GM19455 (cell line): ENCODE results near the gene REG4.

Experiments used
- ATAC-seq: cut with Tn5 transposase; IDR thresholded peaks from one replicate; pipeline ENCODE4 v1.9.1; 2021; ENCODE audit not compliant: unreplicated experiment

REG4 gene

DNA sequence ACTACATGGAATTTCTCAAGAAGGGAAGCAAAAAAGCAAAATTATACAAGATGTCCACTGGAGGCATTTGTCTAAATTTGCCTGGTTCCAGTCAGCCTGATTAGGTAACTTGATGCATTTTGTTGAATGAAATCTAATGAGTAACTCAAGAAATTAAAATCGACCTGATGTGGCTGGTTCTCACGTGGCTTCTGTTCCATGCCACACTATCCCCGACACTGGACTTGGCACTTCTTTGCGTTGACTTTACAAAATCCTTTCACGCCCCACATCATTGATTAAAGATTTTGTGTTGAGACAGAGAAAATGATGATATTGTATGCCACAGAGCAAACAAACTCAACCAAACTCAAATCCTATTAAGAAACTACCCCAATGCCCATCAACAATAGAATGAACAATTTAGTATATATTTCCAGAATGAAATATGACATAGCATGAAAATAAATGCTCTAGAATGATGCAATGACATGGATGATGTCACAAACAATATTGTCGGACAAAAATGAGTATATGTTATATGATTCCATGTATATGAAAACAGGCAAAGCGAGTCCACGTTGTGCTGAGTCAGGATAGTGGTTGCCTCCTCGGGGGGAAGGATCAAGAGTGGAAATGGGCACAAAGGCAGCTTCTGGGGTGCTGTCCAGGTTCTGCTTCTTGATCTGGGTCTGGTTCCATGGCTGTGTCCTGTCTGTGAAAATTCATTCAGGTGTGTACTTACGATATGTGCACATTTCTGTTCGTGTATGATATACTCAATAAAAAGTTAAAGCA lies 29.6 kb downstream of the REG4 start:
- ATAC-seq: no peak

DNA sequence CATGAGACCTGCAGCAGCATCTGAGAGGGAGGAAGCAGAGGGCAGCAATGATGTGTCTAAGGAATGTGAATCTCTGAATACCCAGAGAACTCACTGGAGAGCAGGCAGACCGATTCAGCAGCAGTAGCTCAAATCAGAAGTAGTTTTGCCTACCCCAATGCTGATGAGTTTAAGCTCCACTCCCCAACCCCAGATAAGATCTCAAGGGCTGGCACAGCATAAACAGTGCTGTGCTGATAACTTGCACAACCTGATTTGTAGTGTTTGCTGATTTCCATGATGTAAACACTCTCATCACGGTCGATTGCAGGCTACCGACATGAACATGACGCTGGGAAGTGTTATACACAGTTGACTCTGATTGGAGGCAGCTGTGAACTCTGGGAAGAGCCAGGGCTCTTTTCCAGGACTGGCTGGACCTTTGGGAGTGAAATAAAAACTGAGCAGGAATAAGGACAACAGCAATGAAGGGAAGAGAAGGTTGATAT lies 31.3 kb downstream of the REG4 start:
- ATAC-seq: no peak

DNA sequence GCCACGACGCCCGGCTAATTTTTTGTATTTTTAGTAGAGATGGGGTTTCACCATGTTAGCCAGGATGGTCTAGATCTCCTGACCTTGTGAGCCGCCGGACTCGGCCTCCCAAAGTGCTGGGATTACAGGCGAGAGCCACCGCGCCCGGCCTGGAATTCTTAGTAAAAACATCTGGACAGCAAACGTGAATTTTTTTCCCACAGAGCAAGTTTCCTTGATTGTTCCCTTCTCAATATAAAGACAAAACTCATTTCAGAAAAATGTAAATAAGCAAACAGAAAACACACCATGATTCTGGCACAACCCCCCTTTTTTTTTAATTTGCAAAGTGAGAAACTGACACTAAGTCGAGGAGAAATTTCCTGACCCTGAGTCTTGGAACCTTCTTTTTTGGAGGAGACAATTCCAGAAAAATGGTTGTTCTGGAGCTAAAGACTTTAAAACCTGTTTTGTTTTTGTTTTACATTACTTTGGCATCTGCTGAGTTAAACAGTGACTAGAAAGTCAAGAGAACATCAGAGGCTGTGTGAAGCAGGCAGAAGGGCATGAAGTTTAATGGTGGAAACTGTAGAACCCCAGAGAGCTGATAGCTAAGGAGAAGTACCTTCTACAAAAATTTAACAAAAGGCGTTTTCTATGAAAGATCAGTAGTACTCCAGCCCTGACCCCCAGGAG lies 32.2 kb downstream of the REG4 start:
- no peak for ATAC-seq

DNA sequence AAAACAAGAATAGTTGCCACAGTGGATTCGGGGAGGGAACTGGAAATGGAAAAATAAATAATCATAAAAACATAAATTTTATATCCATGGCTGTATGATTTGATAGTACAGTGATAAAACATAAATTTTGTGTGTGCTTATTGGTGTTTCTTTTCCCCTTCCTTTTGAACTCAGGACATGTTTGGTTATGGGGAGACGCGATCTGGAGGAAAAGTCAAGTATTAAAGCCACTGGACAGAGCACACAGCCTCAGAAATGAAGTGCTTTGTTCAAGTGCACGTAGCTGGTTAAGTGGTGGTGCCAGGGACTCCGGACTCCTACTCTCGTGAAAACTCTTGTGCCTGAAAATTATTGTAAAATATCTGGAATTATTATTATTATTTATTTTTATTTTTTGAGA lies 32.9 kb downstream of the REG4 start:
- no peak for ATAC-seq

DNA sequence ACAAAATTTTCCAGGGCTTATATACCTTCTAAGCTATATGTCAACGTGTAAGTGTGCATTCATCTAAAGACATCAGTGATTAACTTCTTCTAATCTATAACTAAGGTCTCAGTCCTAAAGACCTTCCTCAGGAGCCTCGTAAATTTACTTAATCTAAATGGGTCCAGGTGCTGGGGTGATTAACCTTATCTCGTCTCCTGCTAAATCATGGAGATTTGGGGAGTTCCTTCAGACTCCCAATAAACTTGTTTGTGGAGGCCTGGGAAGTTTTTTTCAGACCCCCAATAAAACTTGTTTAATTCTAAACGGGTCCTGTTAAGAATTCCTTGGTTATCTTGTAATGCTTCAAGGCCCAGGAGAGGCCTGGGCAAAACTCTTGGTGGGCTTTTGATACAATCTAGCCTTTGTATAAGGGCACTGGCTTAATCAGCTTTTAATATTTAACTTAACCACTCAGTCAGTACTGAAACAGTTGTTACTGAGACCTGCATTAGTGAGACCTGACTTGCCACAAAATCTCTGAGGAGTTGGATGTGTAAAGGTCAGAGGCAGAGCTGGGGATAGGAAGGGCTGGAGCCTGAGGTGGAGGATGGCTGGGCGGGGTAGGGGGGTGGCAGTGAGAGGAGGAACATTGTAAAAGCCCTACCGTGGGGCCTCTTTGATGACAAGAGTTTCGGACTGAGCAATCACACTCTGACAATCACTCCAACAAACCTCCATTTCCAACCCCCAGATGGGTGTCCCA lies 36.3 kb downstream of the REG4 start:
- ATAC-seq: no peak

DNA sequence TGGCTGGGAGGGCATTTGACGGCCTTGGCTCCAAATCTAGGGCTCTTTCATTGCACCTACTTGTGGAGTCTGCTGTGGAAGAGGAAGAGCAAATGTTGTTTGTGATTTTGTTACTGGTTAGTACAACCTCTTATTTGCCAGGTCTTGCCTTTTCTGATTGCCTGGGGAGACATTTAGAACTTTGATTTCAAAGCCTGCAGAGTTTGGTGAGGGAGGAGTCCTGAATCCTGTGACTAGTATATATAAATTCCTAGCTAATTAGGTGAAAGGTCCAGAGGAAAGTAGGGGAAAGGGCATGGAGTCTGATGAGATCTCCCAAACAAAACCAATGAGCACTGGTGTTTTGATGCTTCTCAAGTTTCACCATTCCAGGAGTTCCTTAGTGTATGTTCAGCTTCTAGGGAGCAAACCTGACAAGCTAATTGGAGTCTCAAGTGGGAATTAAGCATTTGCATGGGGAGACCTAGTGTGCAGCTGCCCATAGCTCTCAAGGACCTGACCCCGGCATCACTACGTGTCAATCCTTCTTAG lies 37.5 kb downstream of the REG4 start:
- ATAC-seq: no peak

DNA sequence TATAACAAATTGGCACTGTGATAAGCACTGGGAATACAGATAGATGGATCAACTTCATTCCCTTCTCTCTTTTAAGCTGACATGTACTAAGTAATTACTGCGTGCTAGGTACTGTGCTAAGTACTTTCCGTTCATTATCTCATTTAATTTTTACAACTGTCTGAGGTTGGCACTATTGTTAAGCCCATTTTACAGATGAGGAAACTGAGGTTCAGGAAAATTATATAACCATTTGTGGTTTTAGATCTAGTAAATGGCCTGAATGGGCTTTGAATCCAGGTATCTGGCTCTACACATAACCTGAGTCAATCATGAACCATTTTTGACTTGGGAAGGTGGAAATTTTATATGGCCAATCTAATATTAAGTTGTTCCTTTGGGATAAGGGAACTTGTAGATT lies 39.0 kb downstream of the REG4 start:
- ATAC-seq: no peak

DNA sequence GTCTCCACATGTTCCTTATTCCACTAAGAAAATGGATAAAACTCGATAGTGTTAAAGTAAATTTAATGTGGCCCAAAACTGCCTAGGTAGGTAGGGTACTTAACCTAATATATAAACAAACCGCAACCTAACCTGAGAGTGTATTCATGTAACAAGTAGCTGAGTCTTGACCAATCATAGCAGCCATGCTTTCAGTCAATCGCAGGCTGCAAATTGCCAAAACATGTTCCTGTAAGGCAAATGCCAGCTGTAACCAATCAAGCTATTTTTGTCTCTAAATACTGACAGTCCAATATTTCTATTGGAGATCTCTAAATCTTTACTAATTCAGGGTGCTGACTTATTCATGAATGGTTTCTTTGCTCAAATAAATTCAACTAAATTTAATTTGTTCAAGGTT lies 39.5 kb downstream of the REG4 start:
- no peak for ATAC-seq

DNA sequence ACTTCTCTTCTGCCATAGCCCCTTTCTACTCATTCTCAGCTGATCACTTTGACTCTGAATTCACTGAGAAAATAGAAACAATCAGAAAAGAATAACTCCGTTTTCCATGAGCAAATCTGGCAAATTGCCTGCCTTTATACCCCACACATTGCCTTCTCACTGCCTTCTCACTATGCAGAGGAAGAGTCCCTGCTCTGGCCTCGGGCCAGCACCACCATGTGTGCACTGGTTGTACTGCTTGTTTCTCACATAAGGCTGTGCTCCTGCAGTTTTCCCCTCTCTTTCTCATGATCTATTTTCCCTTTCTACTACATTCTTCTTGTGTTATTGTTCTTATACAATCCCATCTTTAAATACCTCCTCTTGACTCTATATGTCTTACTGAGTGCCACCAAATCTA lies 40.2 kb downstream of the REG4 start:
- no peak for ATAC-seq

DNA sequence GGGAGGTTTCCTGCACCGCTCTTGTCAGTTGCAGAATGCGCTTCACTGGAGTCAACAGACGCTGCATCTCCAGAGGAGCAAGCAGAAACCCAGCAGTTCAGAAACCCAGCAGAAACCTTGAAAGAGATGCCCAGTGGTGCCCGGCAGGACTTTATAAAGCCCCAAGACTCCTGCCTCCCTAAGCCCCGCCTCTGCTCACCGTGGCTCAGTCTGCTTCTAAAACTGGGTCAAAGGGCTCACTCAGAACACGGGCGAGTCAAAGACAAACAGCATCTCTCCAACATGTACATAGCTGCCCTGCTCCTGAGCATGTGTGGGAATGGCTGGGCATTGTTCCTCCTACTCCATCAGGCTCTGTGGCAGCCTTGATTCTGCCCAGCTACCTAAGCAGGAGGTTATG lies 42.5 kb downstream of the REG4 start, which contains the start of gene HMGCS2:
Gene HMGCS2 (minus strand): TSS at position 128 of the 400 bp plus-strand sequence. CDS start 61 bp downstream, at position 67.
- no peak for ATAC-seq

DNA sequence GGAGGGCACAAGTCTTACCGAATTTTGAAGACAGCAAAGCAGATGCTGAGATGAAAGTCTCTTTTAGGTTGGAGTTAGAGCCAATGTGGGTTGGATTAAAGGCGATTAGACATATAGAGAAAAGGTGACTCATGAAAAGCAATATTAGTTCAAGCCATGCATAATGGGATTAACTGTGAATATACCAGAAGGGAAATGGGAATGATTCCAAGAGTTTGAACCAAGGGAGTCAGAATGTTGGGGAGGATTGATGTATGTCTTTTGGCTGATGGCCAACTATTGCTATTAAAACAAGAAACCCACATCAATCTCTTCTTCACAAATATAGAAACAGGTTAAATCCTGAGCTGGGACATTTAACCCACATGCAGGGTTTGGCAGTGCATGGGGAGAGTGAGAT lies 43.8 kb downstream of the REG4 start:
- no peak for ATAC-seq

DNA sequence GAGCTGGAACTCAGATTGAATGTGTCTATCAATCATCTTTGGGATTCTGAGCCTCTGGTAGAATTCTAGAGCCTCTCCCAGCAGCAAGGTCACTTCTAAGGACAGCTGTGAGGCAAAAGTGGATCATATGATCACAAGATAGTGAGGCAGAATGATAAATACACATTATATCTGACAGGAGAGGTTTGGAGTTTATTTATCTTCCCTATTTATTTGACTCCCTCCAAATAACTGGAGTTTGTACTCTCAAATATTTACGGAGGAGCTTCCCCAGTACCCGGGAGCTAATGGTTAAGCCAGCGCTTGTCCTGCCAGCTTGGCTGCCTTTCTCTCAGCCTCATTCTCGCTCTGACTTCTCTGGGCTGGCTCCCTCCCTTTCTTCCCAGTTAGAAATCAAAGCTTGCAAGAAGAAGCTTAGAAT lies 44.9 kb downstream of the REG4 start:
- no peak for ATAC-seq

DNA sequence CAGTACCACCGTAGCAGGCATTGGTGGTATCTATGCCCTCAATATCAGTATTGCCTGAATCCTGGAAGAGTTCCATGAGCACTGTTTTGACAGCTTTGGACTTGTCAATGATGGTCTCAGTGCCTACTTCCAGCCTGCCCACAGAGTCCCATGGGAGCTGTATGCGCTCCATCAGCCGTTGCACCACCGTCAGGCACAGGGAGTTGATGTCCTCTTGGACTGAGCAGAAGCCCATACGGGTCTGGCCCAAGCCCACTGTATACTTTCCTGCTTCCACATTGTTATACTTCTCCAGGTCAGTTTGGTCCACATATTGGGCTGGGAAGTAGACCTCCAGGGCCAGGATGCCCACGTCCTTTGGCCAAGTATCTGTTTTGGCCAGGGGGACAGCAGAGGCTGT lies 47.0 kb downstream of the REG4 start:
- no peak for ATAC-seq

DNA sequence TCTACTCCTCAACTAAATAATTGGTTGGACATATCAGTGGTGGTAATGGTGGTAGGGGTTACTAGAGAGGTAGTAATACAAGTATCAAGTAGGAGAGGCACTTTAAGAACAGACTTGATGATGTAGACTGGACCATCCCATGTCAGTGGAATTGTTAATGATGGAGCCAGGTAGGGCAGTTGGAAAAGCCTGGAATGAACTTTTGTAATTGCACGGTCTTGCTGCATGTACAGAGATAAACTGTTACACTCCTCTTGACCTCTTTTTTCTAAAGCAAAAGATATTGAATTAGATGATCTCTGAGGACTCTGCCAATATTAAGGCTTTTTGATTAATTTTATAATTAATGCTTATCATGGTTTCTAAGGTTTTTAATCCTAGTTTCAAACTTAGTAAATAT lies 48.3 kb downstream of the REG4 start:
- no peak for ATAC-seq

DNA sequence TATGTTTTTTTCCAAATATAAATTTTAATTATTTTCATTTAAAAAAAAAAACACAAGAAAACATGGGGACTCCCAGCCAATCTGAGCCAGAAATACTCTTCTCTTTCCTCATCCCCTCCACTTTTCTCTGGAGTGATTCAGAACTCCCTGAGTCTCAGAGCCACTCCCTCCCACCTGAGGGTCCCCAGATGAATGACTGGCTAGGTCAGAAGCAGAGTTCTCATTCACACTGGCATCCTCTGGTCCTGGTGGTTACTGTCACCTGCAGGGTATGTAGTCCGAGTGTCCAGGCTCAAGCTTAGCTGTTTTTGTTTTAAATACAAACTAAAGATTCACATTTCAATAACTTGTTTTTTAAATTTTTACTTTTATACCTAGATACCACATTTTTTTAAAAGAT lies 48.9 kb downstream of the REG4 start:
- no peak for ATAC-seq

DNA sequence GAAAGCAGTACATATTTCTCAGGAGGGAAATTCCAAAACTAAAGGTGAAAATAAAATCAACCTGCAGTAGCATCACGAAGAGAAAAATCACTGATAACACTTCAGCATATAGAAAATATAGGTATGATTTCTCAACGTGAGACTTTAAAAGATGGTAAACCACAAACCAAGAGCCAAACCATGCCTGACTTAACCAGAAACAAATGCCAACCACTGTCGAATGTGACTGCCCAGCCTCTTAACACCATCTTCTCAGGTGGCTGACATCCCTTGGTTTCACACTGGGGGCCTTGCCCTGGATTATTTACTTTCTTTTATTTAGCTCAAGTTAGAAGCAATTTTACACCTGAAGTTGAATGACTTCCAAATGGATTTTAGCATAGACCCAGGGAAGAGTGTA lies 52.7 kb downstream of the REG4 start:
- ATAC-seq: no peak

DNA sequence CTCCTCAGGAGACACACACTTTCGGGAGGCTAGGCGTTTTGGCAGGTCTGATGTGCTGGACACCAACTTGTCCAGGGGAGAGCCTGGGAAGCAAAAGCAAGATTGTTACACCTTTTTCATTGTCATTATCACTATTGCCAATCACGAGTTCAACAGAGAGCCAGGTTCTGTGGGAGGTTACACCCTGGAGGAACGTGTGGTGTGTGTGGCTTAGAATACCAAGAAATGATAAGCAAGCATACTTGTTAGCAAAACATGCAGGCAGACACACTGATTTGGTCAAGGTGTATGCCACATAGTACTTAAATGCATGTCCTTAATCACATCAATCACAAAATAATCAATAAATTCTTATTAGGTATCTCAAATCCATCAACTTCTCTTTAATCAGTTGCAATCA lies 58.7 kb downstream of the REG4 start:
- no peak for ATAC-seq

DNA sequence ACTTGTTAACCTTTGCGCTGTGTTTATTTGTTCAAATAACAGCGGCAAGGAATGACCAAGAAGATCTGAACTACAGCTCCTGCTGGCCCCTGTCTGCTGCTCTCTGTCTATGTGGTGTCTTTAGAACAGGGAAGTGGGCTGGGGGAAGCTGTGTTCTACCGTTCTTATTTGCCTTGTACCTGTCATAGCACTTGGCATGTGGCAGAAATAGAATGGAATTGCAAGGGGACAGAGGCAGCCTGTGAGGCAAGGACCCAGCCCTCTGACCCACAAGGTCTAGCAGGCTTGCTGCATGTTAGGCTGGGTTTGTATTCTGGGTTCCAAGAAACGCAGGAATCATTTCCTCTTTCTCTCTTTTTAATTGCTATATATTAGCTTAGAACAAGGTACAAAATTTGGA lies 63.2 kb downstream of the REG4 start:
- no peak for ATAC-seq

DNA sequence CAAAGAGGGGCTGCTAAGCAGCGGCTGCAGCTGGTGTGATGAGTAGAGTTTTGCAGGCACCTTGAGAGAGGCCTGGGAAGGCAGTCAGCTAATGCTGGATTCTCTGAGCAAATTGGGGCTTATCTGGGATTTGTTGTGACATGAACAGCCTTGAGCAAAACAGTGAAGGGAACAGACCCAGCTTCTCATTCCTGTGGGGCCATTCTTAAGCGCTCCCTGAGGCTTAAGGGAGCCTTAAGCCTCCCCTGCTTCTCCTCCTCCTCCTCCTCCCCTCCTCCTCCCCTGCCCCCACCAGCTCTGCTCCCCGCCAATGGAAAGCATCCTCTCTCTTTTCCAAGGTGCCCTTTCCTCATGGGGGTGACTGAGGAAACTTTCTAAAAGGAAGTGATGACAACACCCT lies 63.8 kb downstream of the REG4 start:
- no peak for ATAC-seq

DNA sequence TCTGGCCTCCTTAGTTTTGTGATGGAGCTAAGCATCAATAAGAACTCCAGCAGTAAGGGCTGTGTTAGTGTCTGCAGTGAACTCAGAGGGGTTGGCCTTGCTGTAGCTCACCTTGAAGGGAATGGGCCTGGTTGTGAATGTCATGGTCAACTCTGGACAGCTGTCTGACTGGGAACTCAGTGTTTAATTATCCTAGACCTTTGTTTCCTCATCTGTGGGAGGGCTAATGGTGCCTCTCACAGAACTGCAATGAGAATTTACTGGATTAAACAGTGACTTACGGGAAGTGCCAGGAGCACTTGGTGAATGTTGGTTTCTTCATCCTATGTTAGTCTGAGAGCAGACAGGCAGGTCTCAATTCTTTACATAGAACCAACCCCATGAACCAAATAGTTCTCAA lies 66.2 kb downstream of the REG4 start:
- no peak for ATAC-seq

DNA sequence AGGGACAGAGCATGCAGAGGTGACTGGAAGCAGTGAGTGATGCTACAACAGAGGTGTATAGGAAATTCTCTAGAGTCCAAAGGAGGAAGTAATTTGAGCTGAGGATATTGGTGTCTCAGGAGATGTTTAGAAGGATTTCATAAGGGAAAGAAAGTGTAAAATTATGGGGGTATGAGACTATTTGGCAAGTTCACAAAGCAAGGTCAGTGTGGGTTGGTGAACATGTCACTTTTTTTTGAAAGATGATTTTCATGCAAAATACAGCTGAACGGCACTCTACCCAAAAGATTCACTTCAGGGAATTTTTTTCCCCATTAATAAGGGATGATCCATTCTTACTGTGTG lies 66.7 kb downstream of the REG4 start:
- no peak for ATAC-seq
